DND-41 (cell line): ENCODE measurements around the gene CTNNA3.

Source experiments
- ATAC-seq: fragments of 200-7000 bp; cut with Tn5 transposase; 3 replicates; pipeline ENCODE4 v1.9.1; 2021; ENCODE audit warnings: low read depth; ENCODE audit not compliant: insufficient read depth
- DNase-seq: peaks from one replicate; pipeline ENCODE4 v3.0.0-alpha.2; 2020
- H2AFZ ChIP-seq: 2 replicates; pipeline ENCODE4 v1.6.0; 2012; ENCODE audit warnings: low read depth, low read length
- H3K27ac ChIP-seq: 2 replicates; pipeline ENCODE4 v1.5.1; 2012; ENCODE audit warnings: low read length, inconsistent platforms
- H3K27me3 ChIP-seq: fragments of 200-600 bp; sonication (generic); 2 replicates; pipeline ENCODE4 v1.6.0; 2012; ENCODE audit warnings: low read length, mild to moderate bottlenecking, inconsistent platforms; ENCODE audit not compliant: insufficient read depth, poor library complexity
- H3K36me3 ChIP-seq: 2 replicates; pipeline ENCODE4 v1.5.1; 2012; ENCODE audit warnings: low read length, inconsistent platforms; ENCODE audit not compliant: insufficient read depth
- H3K4me1 ChIP-seq: 2 replicates; pipeline ENCODE4 v1.5.1; 2012; ENCODE audit warnings: mild to moderate bottlenecking, low read length; ENCODE audit not compliant: insufficient read depth
- H3K4me2 ChIP-seq: 2 replicates; pipeline ENCODE4 v1.6.0; 2012; ENCODE audit warnings: mild to moderate bottlenecking, moderate library complexity, low read length, inconsistent platforms; ENCODE audit not compliant: insufficient read depth
- H3K4me3 ChIP-seq, 2 experiments: fragments of 200-600 bp in 1 of 2; shearing (Covaris generic) in 1 of 2; 2 replicates each; pipeline ENCODE4 v1.5.1; 2012 to 2016; ENCODE audit warnings: inconsistent platforms in 2 of 2, low read length in 2 of 2, mild to moderate bottlenecking in 2 of 2, low read depth in 1 of 2, moderate library complexity in 1 of 2
- H3K79me2 ChIP-seq: 2 replicates; pipeline ENCODE4 v1.6.0; 2012; ENCODE audit warnings: low read length, inconsistent platforms; ENCODE audit not compliant: insufficient read depth
- H3K9ac ChIP-seq: 2 replicates; pipeline ENCODE4 v1.6.0; 2012; ENCODE audit warnings: low read depth, mild to moderate bottlenecking, inconsistent platforms, low read length, moderate library complexity
- H3K9me3 ChIP-seq: 2 replicates; pipeline ENCODE4 v1.5.1; 2012; ENCODE audit warnings: low read length, moderate library complexity, mild to moderate bottlenecking, inconsistent platforms; ENCODE audit not compliant: insufficient read depth, severe bottlenecking
- H4K20me1 ChIP-seq: 2 replicates; pipeline ENCODE4 v1.6.0; 2012; ENCODE audit warnings: low read length; ENCODE audit not compliant: insufficient read depth
- CTCF ChIP-seq: IDR thresholded peaks from 2 replicates; pipeline ENCODE4 v1.5.1; 2012; ENCODE audit warnings: borderline replicate concordance, low read length, moderate library complexity, mild to moderate bottlenecking; ENCODE audit not compliant: poor library complexity, severe bottlenecking; ENCODE audit errors: extremely low read depth
- EZH2 ChIP-seq: IDR thresholded peaks from 3 replicates; pipeline ENCODE4 v1.6.1; 2012; ENCODE audit warnings: borderline replicate concordance, low read depth, mild to moderate bottlenecking, moderate library complexity, low read length, inconsistent platforms; ENCODE audit not compliant: severe bottlenecking

The CTNNA3 gene

DNA sequence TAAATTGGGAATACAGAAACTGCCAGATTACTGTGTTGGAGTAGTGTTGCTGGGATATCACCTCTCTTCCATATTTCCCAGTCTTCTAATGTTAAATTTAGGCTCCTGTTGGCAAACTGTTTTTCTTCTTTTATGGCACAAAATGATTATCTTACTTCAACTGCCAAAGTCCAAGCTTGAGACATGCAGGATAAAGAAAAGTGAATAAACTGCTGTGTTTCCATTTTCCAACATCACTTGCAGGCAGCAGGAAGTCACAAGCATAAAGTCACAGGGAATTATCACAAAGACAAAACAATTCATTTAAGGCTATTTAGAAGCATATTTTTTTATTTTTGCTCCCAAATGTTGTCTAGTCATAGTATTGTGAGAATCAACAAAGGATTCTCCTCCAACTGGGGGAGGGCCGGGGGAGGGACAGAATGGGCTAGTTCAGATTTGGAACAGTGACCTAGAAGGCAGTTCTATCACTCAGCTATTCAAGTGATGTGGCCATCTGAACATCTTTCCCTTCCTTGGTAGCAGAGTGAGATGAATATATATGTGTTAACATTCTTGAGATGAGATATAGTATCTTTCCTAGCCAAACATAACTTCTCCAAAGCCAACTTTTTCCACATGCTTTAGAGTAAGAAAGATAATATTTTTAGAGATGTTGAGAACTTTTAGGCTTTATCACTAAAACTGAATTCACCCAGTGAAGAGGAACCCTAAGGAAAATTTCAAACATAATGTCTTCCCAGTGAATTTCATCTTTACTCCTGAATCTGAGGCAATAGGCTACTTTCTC is 364.7 kb downstream of the CTNNA3 start:
- no peaks in the 10 kb centered on the region for H3K27me3 ChIP-seq
- H3K9ac ChIP-seq, result no peak overlapping the region
- no peaks in the 10 kb centered on the region for H3K4me1 ChIP-seq
- TF ChIP-seq EZH2 (no peak), CTCF (no peak)
- no peaks in the 10 kb centered on the region for H3K79me2 ChIP-seq
- H2AFZ ChIP-seq, result no peak overlapping the region
- no peaks in the 10 kb centered on the region for H4K20me1 ChIP-seq
- H3K4me2 ChIP-seq, result no peak overlapping the region
- DNase-seq (no peak), ATAC-seq (no peak)
- no peak overlapping the region for H3K4me3 ChIP-seq
- H3K27ac ChIP-seq, result no peak overlapping the region
- no peaks in the 10 kb centered on the region for H3K36me3 ChIP-seq
- no peaks in the 10 kb centered on the region for H3K9me3 ChIP-seq

DNA sequence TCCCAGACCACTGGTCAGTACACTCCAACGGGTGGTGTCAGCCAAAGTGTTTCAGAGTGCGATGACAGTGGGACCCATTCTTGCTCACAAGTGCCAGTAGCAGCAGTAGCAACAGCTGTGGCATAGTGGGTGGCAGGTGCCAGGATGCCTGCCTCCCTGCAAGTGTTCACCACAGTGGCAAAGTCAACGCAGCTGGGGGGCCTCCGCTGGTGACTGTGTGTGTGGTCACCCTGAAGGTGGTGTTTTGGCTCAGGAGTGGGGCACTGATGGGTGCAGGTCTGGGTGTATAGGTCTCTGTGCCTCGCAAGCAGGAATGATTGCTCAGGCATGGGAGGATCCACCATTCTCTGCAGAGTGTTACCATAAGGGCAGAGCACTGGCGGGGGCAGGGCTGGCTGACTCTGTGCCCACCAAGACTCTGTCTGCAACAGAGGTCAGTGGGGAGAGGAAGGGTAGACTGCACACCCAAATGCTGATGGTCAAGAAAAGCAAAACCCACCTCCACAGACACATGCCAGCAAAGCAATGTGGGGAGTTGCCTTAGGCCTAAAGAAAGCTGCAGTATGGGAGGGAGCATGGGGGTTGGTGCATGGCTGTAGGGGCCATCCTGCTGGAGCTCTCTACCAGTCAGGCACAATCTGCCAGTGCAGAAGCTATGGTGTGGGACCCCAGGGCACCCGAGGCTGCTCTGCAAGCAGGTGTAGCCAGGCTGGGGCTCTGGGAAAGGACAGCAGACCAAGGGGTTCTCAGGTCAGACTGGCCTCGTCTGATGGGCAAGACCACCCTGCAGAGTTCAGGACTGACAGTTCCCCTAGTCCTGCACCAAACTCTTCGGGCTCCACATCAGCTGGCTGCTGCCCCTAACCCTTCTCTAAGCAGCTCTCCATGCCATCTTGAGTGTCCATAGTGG is 368.1 kb downstream of the CTNNA3 start:
- Histone ChIP-seq H3K4me1 (no peaks in the 10 kb centered on the region), H2AFZ (no peak overlapping the region), H3K4me2 (no peak overlapping the region), H3K79me2 (no peaks in the 10 kb centered on the region), H3K36me3 (no peaks in the 10 kb centered on the region), H4K20me1 (no peaks in the 10 kb centered on the region), H3K27ac (no peak overlapping the region), H3K9ac (no peak overlapping the region), H3K27me3 (no peaks in the 10 kb centered on the region), H3K9me3 (no peaks in the 10 kb centered on the region), H3K4me3 (no peak overlapping the region)
- DNase-seq (no peak), ATAC-seq (no peak)
- TF ChIP-seq EZH2 (no peak), CTCF (no peak)

DNA sequence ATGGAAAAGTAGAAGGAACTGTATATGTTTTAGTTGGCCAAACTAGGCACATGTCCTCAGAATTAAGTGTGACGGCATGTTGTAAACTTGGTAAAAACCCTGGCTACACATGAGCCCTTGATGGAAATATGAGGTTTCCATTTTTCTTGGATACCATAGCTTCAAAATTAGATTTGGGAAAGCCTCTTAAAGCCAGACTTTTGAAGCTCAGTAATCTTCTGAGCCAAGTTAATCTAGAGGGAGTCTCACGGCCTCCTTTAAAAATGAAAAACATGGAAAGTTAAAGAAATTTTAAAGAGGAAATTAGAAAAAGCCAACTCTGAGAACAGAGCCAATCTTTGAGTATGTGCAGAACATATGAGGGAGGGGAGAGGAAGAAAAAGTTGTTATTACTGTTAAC is 376.0 kb downstream of the CTNNA3 start:
- TF ChIP-seq CTCF, result no peak
- TF ChIP-seq EZH2, result no peak
- Histone ChIP-seq H3K4me1 (no peaks in the 10 kb centered on the region), H3K4me2 (no peak overlapping the region), H3K4me3 (no peak overlapping the region), H3K27me3 (no peaks in the 10 kb centered on the region), H3K9ac (no peak overlapping the region), H2AFZ (no peak overlapping the region), H3K9me3 (no peaks in the 10 kb centered on the region), H3K79me2 (no peaks in the 10 kb centered on the region), H3K36me3 (no peaks in the 10 kb centered on the region), H3K27ac (no peak overlapping the region), H4K20me1 (no peaks in the 10 kb centered on the region)
- DNase-seq, result no peak
- no peak for ATAC-seq
